Right ventricle myocardium superior (tissue), 1 donor: ENCODE data around the gene KIAA1217. TPM values are rescaled to one million over a fixed set of nuclear protein-coding genes. Genes with fewer than 3 reads are reported as not detected.

Source experiments
- ATAC-seq: fragments of 200-7000 bp; cut with Tn5 transposase; one replicate; pipeline ENCODE4 v1.9.1; 2020; ENCODE audit warnings: mild to moderate bottlenecking; ENCODE audit not compliant: poor library complexity
- DNase-seq: peaks from one replicate; pipeline ENCODE4 v3.0.0-alpha.2; 2020
- intact Hi-C: fragments of 100-400 bp; cut with DNase I; formaldehyde crosslinking; loops from one replicate; pipeline ENCODE4 v1.11.2; 2022
- total RNA-seq: library from RNA; stranded (reverse); fragmentation: NEBNext Ultra II Directional; extraction: Animal tissue kit (Norgen Biotek cat#: 25700); gene quantifications from one replicate; pipeline ENCODE4 v1.2.1, GENCODE V29; 2021
- donor health status: DM: no; HTN: yes; CAD: no; lungs with severe emphysema.

The KIAA1217 gene
- total RNA-seq, 1 donor from 2014 or later: 38.2 TPM

DNA sequence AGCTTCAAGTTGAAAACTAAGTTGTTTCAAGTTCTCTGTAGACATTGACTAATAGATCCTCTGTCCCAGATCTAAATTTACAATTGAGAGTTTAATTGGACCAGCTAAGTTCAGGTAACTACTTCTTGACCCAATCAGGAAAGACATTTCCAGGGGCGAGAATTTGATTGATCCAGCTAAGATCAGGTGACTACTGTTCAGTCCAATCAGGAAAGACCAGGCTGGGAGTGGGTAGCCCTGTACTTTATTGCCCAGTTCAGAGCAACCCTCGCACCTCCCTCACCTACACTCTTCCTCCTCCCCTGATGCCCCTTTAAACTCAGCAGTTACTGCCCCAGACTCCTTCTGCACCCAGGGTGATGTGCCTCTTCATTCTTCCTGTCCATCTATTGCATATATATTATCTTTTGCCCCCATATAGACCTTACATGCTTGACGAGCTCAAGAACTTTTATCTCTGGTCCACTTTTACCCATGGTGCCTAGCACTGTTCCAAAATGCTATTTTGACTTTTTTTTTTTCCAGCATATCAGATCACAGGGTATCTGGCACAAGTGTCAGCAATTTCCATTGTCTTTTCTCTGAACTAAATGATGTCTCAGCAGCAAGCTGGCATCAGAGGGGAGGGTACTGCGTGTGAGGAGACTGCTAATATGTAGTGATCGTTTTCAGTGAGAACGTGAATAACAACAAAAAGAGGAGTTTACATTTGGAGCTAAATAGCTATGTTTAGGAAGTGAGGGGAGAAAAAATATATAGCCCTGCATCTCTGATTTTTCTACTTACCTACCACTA, 169.4 kb downstream of the KIAA1217 start:
- intact Hi-C loops: no loop called here
- ATAC-seq (no peak), DNase-seq (no peak)

DNA sequence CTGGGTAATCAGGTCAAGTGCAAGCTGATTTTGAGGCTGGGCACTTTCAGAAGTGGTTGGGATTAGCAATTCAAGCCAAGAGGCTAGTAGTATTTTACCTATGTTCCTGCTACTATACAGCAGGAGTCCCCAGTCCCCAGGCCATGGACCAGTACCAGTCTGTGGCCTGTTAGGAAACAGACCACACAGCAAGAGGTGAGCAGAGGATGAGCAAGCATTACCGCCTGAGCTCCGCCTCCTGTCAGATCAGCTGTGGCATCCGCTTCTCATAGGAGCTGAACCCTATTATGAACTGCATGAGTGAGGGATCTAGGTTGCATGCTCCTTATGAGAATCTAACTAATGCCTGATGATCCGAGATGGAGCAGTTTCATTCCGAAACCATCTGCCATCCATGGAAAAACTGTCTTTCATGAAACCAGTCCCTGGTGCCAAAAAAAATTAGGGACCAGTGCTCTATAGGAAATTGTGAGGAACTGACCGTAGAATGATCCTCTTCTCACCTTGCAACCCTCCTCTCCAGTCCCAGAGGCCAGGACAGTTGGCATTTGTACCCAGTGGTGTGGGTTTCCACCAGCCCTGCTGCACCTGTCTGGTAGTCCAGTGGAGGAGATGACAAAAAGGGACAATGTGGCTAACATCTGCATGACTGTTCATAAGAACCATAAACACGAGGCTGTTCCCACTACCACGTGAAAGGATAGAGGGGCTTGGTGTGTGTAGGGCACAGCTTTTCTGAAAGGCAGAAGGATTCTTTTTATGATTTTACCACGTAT, 172.5 kb downstream of the KIAA1217 start:
- DNase-seq (no peak), ATAC-seq (no peak)
- intact Hi-C loops: loop anchor here (10.0 kb wide), 1 partner anchor 83 kb away; no protein-coding TSS in a partner anchor

DNA sequence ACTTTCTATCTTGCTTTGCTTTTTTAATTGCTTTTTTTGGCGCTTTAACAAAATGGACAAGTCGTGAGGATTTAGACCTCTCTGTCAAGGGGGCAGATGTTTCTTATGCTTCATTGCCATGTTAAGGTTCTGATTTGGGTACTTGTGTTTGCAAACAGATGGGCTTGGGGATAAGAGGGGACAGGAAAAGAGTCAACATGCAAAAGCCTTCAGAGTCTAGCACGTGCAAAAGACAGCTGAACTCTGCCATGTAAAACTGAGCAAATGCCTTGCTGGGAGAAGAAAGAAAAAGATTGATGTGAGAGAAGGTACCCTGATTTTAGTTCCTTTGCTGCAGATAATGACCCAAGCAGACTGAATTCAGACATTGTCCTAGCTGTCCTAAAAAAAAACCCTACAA, 173.1 kb downstream of the KIAA1217 start:
- DNase-seq (no peak), ATAC-seq (no peak)
- intact Hi-C loops: loop anchor here (10.0 kb wide), 1 partner anchor 83 kb away; no protein-coding TSS in a partner anchor

DNA sequence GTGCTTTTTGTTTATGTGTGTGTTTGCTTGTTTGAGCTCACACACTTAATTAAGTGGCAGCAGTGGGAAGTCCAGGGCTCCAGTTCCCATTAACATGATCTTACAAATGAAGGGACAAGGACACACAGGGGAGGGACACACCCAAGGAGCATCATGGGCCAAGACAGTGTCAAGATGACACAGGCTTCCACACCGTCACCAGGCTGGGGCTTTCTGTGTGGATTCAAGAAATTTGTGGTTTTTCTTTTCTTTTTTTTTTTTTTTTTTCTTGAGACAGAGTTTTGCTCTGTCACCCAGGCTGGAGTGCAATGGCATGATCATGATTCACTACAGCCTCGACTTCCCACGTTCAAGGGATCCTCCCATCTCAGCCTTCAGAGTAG, 173.6 kb downstream of the KIAA1217 start:
- intact Hi-C loops: loop anchor here (10.0 kb wide), 1 partner anchor 82 kb away; no protein-coding TSS in a partner anchor
- ATAC-seq: no peak
- no peak for DNase-seq

DNA sequence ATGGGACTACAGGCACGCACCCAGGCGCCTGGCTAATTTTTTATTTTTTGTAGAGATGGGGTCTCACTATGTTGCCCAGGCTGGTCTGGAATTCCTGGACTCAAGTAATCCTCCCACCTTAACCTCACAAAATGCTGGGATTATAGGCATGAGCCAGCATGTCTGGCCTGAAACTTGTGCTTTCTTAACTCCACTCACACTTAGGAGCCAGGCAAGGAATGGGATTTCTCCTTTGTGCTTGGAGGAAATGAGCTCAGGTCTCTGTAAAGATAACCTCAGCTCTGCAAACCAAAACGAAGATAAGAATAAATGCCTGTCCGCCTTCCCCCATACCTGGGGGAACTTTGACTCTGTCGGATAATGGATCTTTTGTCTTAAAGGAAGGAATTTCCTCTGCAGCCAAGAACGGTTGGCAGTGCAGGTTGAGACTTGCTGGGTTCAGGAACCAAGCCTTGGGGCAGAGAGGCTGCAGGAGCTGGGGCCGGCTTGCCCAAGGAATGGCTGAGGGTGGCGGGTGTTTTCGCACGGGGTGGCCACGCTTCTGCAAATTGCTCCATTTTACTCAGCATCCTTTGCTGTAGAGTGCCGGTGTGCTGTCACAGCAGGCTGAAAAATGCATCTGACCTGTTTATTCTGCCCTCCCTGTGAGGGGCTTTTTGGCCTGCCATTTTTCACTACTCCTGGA, 174.2 kb downstream of the KIAA1217 start:
- no peak for DNase-seq
- intact Hi-C loops: loop anchor here (10.0 kb wide), 1 partner anchor 82 kb away; no protein-coding TSS in a partner anchor
- no peak for ATAC-seq

DNA sequence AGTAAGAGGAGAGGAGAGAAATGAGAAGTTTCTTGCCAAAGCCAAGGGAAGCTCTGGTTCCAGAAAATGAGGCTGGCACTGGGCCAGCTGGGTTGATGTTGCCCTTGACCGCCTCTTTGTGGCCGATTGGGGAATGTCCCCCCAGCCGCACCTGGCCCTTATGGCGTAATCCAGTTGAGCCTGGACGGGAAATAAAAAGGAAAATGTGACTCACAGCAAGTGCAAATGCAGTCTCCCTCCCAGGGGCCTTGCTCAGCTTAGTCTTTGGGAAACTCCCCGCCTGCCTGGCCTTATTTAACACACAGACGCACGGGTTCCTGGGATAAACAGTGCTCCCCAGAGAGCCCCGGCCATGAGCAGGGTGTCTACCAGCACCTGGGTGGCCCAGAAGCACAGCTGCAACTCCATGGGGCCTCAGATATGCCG, 174.8 kb downstream of the KIAA1217 start:
- intact Hi-C loops: loop anchor here (10.0 kb wide), 1 partner anchor 81 kb away; no protein-coding TSS in a partner anchor
- peak; percentile 92 for ATAC-seq
- peak; percentile 85 for DNase-seq

DNA sequence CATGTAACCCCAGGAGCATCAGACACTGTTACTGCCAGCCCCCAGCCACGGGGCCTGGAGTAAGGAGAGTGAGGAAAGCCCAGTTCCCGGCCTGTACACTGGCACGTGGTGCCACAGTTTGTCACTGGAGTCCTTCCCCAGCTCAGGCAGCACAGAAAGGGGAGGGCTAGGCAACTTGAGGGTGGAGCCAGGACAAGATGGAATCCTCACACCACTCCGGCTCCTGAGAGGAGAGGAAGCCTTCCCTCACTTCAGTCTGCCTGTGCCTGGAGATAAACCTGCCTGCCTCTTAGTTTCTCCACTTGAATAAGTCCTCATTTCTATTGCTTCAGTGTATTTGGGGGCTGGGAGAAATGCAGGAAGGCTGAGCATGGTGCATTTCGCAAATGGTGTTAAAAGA, 176.0 kb downstream of the KIAA1217 start:
- intact Hi-C loops: loop anchor here (10.0 kb wide), 1 partner anchor 80 kb away; no protein-coding TSS in a partner anchor
- no peak for ATAC-seq

DNA sequence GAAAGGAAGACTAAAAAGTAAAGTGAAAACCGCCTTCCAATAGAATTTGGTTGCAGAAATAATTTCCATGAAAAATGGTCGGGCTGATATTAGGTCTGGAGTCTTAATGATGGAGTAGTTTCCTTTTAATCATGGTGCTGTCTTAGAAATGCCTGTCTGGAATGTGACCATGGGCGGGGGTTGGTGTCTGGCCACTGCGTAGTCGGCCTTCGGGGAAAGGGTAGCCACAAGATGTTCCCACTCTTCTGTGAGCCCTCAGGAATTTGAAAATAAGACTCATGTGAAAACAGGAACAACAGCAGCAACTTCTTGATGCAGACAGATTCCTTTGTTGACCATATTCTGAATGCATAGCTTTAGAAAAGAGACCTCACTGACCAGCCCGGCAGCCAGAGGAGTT, 176.8 kb downstream of the KIAA1217 start:
- no peak for ATAC-seq
- intact Hi-C loops: loop anchor here (10.0 kb wide), 1 partner anchor 79 kb away; no protein-coding TSS in a partner anchor
- no peak for DNase-seq

More for the DNA sequence above, 176.0 kb downstream of the KIAA1217 start:
- DNase-seq: no peak

DNA sequence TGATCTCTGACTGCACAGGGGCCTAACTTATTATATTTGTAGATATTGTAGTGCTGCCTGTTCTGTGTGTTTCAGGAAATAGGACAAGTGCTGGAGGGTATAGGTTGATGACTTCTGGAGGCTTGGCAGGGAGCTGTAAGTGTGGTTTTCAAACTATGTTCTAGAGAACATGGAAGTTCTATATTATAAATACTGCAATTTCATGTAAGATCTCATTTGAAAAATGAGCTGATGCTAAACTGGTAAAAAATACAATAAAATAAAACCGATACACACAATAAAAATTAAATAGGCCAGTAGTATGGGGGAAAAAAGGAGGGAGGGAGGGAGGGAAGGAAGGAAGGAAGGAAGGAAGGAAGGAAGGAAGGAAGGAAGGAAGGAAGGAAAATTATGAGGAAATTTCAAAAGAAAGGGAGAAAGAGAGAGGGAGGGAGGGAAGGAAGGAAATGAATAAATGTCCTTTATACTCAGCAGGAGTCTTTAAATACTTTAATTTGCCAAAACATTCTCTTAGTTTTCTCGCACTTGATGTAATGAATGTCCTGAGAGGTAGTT, 181.3 kb downstream of the KIAA1217 start:
- DNase-seq (no peak), ATAC-seq (no peak)
- intact Hi-C loops: no loop called here

DNA sequence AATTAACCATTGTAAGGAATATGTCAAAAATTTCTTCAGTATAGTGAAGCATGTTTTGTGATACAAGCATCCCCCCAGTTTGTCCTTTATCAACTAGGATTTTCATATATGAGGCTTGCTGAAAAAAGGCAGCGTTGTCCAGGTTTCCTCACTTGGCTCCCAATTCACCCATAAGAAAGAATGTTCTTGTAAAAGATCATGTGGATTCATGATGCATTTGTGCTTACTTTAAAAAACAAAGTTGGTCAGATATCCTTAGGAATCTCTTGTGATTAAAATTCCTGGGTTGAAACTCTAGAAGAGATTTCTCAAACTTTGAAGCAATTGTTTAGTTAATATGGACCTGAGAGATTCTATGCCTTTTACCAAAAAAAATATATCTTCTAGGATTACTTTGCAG, 181.8 kb downstream of the KIAA1217 start:
- no peak for DNase-seq
- no peak for ATAC-seq
- intact Hi-C loops: no loop called here

DNA sequence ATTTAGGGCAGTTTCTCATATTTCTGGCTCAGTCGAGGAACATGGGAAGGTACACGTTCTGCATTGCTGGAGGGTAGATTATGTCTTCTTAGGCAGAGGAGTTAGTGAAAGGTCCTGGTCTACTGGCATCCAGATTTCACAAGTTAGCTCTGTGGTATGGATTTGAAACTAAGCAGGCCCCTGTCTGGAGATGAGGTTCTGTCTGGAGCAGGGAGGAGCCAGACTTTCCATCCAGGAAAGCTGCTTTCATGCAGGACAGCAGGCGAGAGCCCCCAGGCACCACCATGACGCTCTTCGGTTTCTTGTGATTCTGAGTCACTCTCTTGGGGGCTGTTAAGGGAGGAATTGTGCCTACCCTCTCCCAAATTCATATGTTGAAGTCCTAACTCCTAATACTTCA, 184.3 kb downstream of the KIAA1217 start:
- DNase-seq: no peak
- no peak for ATAC-seq
- intact Hi-C loops: no loop called here

DNA sequence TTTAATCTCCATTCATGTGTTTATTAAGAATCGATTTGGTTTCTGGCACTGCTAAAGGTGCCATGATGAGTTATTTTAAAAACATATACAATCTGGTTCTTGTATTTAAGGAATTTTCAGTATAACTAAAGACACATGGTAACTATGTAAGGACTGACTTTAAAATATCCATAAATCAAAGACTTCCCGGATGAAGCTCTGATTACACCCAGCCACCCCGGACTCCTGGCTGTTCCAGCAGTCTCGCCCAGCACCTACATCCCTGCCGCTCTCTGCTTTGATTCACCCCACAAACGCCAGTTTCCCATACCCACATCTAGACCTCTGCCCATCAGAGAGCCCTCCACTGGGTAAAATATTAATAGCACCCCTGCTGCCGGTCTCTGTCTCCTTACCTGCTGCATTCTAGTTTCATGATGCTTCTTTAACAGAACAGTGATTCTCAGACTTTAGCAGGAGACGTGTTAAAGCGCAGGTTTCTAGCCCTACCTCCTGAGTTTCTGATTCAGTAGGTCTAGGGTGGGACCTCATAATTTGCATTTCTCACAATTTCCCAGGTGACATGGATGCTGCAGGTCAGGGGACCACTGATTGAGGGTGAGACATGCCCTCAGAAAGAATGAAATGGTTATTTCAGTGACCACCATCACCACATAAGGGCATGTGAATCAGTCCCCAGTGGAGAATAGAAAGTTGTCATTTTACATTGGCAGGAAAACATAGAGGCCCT, 185.7 kb downstream of the KIAA1217 start:
- ATAC-seq: no peak
- no peak for DNase-seq
- intact Hi-C loops: no loop called here

DNA sequence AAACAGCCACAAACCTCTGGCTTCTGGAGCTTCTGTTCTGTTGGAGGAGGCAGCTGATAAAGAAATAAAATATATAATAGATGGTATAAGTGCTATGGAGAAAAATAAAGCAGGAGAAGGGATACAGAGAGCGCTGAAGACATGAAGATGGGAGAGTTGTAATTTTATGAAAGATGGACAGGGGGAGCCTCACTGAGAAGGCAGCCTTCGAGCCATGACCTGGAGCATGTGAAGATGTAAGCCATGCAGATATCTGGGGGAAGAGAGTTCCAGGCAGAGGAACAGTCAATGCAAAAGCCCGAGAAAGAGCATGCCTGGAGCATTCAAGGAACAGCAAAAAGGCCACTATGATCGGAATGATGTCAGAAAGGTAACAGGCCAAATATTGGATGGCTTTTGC, 187.5 kb downstream of the KIAA1217 start:
- ATAC-seq (no peak), DNase-seq (no peak)
- intact Hi-C loops: no loop called here

DNA sequence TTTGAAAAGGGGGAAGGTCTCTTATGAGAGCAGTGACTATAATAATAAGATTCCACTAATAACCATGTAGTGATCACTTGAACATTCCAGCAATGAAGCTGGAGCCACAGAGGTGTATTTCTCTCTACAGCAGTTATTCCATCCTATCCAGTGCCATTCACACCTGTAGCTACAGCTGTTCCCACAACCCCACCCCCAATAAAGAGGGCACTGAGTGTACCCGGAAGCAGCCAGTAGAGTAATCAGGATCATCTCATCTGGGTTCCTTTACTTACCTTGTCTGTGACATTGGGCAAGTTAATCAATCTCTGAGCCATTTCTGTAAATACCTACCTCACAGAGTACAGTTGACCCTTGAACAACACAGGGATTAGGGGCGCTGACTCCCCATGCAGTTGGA, 188.7 kb downstream of the KIAA1217 start:
- no peak for ATAC-seq
- DNase-seq: no peak
- intact Hi-C loops: no loop called here

DNA sequence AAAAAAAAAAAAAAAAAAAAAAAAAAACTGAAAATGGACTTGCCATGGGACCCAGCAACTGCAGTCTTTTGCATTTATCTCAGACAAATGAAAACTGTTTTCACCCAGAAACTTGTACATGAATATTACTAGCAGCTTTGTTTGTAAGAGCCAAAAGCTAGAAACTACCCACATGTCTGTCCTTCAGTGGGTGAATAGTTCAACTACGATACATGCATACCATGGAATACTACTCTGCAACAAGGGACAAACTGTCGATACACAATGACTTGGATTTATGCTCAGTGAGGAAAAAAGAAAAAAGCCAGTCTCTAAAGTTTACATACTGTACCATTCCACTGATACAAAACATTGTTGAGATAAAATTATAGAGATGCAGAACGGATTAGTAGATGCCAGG, 195.6 kb downstream of the KIAA1217 start:
- ATAC-seq: no peak
- no peak for DNase-seq
- intact Hi-C loops: no loop called here

DNA sequence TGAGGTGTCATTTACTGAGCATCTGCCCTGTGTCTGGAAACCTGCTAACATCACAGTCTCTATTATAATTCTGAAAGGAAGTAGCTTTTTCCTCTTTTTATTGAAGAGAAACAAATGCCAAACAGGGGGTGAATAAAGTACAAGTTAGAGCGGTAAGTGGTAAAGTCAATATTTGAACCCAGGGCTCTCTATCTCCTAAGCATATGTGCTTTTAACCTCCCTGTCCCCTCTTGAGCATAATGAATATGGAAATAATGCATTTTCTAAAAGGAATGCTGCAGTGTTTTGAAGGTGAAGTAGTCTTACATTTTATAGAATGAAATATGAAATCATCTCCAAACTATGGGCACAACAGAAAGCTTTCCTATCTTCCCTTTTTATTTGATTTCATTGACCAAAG, 196.7 kb downstream of the KIAA1217 start:
- intact Hi-C loops: no loop called here
- DNase-seq (no peak), ATAC-seq (no peak)

DNA sequence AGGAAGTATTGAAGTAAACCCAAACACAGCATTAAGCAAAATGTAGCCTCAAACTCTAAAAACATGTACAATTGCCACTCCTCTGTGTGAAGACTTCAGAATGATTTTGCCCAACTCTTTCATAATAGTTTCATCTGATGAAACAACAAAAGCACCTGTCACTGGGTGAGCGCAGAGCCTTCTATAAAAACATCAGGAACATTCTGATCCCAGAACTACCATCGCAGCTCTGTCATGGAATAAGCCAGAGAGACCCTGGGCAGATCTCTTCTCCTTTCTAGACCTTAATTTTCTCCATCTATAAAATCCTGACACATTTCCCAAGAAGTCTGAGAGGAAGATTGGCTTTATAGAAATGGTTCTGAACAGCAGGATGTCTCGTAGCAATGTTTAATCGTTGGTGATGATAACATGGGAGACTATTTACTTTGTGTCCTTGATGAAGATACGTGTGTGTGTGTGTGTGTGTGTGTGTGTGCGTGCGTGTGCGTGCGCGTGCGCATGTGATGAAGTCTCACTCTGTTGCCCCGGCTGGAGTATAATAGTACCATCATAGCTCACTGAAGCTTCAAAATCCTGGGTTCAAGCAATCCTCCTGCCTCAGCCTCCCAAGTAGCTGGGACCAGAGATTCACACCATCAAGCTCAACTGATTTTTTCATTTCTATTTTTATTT, 198.0 kb downstream of the KIAA1217 start:
- ATAC-seq (peak; percentile 57), DNase-seq (no peak)
- intact Hi-C loops: no loop called here

DNA sequence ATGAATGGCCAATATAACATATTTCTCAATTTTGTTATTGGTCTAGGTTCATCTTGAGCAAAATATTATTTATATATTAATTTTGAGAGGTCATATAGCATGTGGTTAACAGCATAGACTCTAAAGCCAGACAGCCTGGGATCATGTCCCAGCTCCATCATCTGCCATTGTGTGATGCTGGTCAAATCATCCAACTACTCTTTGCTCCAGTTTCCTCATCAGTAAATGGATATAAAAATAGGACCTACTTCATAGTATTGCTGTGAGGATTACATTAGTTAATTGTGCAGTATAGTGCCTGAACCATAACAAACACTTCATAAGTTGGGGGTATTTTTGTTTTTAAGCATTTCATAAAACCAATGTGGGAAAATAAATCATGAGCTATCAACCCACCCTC, 199.0 kb downstream of the KIAA1217 start:
- no peak for DNase-seq
- intact Hi-C loops: no loop called here
- ATAC-seq: no peak
